ENCODE measurements around the gene MED12L. TPM values are rescaled to one million over a fixed set of nuclear protein-coding genes. Genes with fewer than 3 reads are reported as not detected.

The MED12L gene
- total RNA-seq, 2 experiments from 2014 or later = 12.6 to 32.7 TPM

- Histone ChIP-seq H3K27ac (ENCODE audit: low read depth, low read length, poor library complexity, severe bottlenecking) (no peak overlapping the region), H3K79me2 (ENCODE audit: insufficient read depth, low read depth, low read length) (no peaks in the 10 kb centered on the region), H3K9me3 (ENCODE audit: low read length) (no peaks in the 10 kb centered on the region), H3K4me1 (ENCODE audit: insufficient read depth, low read length, poor library complexity, severe bottlenecking) (no peaks in the 10 kb centered on the region), H3K36me3 (ENCODE audit: insufficient read depth, low read length) (no peaks in the 10 kb centered on the region), H3K9me2 (ENCODE audit: insufficient read depth, low read length) (no peaks in the 10 kb centered on the region), H3K4me3 (ENCODE audit: low read depth, low read length, poor library complexity, severe bottlenecking) (no peak overlapping the region), H2AFZ (ENCODE audit: low read length) (no peak overlapping the region), H3K4me2 (ENCODE audit: low read length) (no peak overlapping the region), H4K20me1 (ENCODE audit: insufficient read depth, low read length) (no peaks in the 10 kb centered on the region)
- intact Hi-C loops (cut with micrococcal nuclease; ENCODE audit: unreplicated experiment) = no loop called here
- ChIA-PET CTCF (ENCODE audit: unreplicated experiment) (no interaction called here), POLR2A (interaction anchor here (0.5 to 1.3 kb wide), 2 partner anchors 58 to 64 kb away, joined by 3 to 5 read pairs; no protein-coding TSS in a partner anchor)
- BruUV-seq (replicated peaks) = no TSS peak
- no peak for TF ChIP-seq CTCF (conservative IDR thresholded peaks at IDR 0.05; ENCODE audit: low read length)
- no peak for TF ChIP-seq EZH2phosphoT487 (IDR thresholded peaks at IDR 0.05; ENCODE audit: borderline replicate concordance, low read depth, low read length)
- no peak for DNase-seq (ENCODE audit: low spot score)
Observed at GRCh38 chr3:151321526-151321925, 236.1 kb downstream of the MED12L start.

GRCh38 chr3:151322511-151322910 lies 237.0 kb downstream of the MED12L start:
- H3K79me2 ChIP-seq (ENCODE audit: insufficient read depth, low read depth, low read length) = no peaks in the 10 kb centered on the region
- intact Hi-C loops (cut with micrococcal nuclease; ENCODE audit: unreplicated experiment) = no loop called here
- H3K4me3 ChIP-seq (ENCODE audit: low read depth, low read length, poor library complexity, severe bottlenecking) = no peak overlapping the region
- no peaks in the 10 kb centered on the region for H3K4me1 ChIP-seq (ENCODE audit: insufficient read depth, low read length, poor library complexity, severe bottlenecking)
- H3K36me3 ChIP-seq (ENCODE audit: insufficient read depth, low read length) = no peaks in the 10 kb centered on the region
- H3K9me3 ChIP-seq (ENCODE audit: low read length) = no peaks in the 10 kb centered on the region
- CTCF ChIA-PET (ENCODE audit: unreplicated experiment) = no interaction called here
- no peak overlapping the region for H3K4me2 ChIP-seq (ENCODE audit: low read length)
- H2AFZ ChIP-seq (ENCODE audit: low read length) = no peak overlapping the region
- no peaks in the 10 kb centered on the region for H4K20me1 ChIP-seq (ENCODE audit: insufficient read depth, low read length)
- no peaks in the 10 kb centered on the region for H3K9me2 ChIP-seq (ENCODE audit: insufficient read depth, low read length)
- no peak for DNase-seq (ENCODE audit: low spot score)
- POLR2A ChIA-PET = no interaction called here
- BruUV-seq (replicated peaks) = no TSS peak
- TF ChIP-seq CTCF (conservative IDR thresholded peaks at IDR 0.05; ENCODE audit: low read length) (no peak), EZH2phosphoT487 (IDR thresholded peaks at IDR 0.05; ENCODE audit: borderline replicate concordance, low read depth, low read length) (no peak)
- H3K27ac ChIP-seq (ENCODE audit: low read depth, low read length, poor library complexity, severe bottlenecking) = no peak overlapping the region

- intact Hi-C loops (cut with micrococcal nuclease; ENCODE audit: unreplicated experiment) = loop anchor here (1.0 to 5.0 kb wide), 2 partner anchors 100 to 159 kb away; no protein-coding TSS in a partner anchor
- no TSS peak for BruUV-seq (replicated peaks)
- Histone ChIP-seq H3K4me3 (ENCODE audit: low read depth, low read length, poor library complexity, severe bottlenecking) (no peak overlapping the region), H2AFZ (ENCODE audit: low read length) (no peak overlapping the region), H3K9me3 (ENCODE audit: low read length) (no peaks in the 10 kb centered on the region), H4K20me1 (ENCODE audit: insufficient read depth, low read length) (no peaks in the 10 kb centered on the region), H3K4me1 (ENCODE audit: insufficient read depth, low read length, poor library complexity, severe bottlenecking) (no peaks in the 10 kb centered on the region), H3K36me3 (ENCODE audit: insufficient read depth, low read length) (no peaks in the 10 kb centered on the region), H3K9me2 (ENCODE audit: insufficient read depth, low read length) (no peaks in the 10 kb centered on the region), H3K79me2 (ENCODE audit: insufficient read depth, low read depth, low read length) (no peaks in the 10 kb centered on the region), H3K4me2 (ENCODE audit: low read length) (no peak overlapping the region), H3K27ac (ENCODE audit: low read depth, low read length, poor library complexity, severe bottlenecking) (no peak overlapping the region)
- CTCF ChIA-PET (ENCODE audit: unreplicated experiment) = no interaction called here
- POLR2A ChIA-PET = interaction anchor here (0.7 to 0.8 kb wide), 3 partner anchors 20 to 180 kb away, joined by 3 to 4 read pairs (median 4); no protein-coding TSS in a partner anchor
- peak; percentile 89 for TF ChIP-seq CTCF (conservative IDR thresholded peaks at IDR 0.05; ENCODE audit: low read length)
- TF ChIP-seq EZH2phosphoT487 (IDR thresholded peaks at IDR 0.05; ENCODE audit: borderline replicate concordance, low read depth, low read length) = no peak
- DNase-seq (ENCODE audit: low spot score) = peak; percentile 35
Observed at GRCh38 chr3:151327571-151328198, 242.2 kb downstream of the MED12L start.

All from OCI-LY7 (cell line).